BE2C (cell line): ENCODE results near the gene TSR3.
A peak's percentile ranks its signal among the peaks of the same experiment; 100 is the strongest.

ENCODE experiments used
- DNase-seq: peaks from one replicate; pipeline ENCODE4 v3.0.0-alpha.2; 2020
- H3K27me3 ChIP-seq: fragments of 250-450 bp; sonication (Bioruptor Pico); 2 replicates; pipeline ENCODE4 v1.5.1; 2020; ENCODE audit warnings: mild to moderate bottlenecking
- H3K36me3 ChIP-seq: fragments of 250-450 bp; sonication (Bioruptor Pico); 2 replicates; pipeline ENCODE4 v1.5.1; 2020; ENCODE audit warnings: mild to moderate bottlenecking
- H3K4me1 ChIP-seq: fragments of 250-450 bp; sonication (Bioruptor Pico); 2 replicates; pipeline ENCODE4 v1.5.1; 2020
- H3K4me3 ChIP-seq: 2 replicates; pipeline ENCODE4 v1.5.1; 2011; ENCODE audit warnings: low read depth, low read length
- H3K9me3 ChIP-seq: fragments of 250-450 bp; sonication (Bioruptor Pico); 2 replicates; pipeline ENCODE4 v1.5.1; 2020
- TF ChIP-seq, protein P1 (sequence below): IDR thresholded peaks from 2 replicates; pipeline ENCODE4 v1.5.1; 2012; ENCODE audit warnings: mild to moderate bottlenecking, low read depth, low read length

Gene TSR3

DNA sequence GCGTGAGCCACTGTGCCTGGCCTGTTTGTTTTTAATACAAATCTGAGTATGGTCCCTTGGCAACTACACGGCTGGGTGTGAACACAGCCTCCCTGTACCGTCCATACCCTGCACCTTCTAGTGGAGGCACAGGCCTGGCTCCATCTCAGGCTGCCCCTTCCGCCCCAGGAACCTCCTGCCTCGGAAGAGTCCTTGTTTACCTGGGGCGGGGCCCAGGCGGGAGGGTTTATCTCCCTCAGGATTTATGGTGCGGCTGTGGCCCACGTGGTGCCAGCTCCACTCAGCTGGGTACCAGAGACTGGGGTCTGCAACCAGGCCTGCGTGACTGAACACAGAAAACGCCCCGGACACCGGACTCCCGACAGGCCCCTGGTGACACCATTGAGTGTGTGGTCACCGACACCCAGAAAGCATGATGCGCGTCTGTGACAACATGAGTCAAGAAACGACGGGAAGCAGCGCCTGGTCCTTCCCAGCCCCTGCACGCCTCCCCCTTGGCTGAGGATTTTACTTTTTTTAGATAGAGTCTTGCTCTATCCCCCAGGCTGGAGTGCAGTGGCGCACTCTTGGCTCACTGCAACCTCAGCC lies 43.9 kb upstream of the TSR3 start:
- no peaks in the 10 kb centered on the region for H3K9me3 ChIP-seq
- TF ChIP-seq, protein P1, sequence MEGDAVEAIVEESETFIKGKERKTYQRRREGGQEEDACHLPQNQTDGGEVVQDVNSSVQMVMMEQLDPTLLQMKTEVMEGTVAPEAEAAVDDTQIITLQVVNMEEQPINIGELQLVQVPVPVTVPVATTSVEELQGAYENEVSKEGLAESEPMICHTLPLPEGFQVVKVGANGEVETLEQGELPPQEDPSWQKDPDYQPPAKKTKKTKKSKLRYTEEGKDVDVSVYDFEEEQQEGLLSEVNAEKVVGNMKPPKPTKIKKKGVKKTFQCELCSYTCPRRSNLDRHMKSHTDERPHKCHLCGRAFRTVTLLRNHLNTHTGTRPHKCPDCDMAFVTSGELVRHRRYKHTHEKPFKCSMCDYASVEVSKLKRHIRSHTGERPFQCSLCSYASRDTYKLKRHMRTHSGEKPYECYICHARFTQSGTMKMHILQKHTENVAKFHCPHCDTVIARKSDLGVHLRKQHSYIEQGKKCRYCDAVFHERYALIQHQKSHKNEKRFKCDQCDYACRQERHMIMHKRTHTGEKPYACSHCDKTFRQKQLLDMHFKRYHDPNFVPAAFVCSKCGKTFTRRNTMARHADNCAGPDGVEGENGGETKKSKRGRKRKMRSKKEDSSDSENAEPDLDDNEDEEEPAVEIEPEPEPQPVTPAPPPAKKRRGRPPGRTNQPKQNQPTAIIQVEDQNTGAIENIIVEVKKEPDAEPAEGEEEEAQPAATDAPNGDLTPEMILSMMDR, result no peak
- no peak for DNase-seq
- H3K4me1 ChIP-seq, result no peaks in the 10 kb centered on the region
- H3K36me3 ChIP-seq, result no peaks in the 10 kb centered on the region
- no peak overlapping the region for H3K4me3 ChIP-seq
- H3K27me3 ChIP-seq, result no peaks in the 10 kb centered on the region

DNA sequence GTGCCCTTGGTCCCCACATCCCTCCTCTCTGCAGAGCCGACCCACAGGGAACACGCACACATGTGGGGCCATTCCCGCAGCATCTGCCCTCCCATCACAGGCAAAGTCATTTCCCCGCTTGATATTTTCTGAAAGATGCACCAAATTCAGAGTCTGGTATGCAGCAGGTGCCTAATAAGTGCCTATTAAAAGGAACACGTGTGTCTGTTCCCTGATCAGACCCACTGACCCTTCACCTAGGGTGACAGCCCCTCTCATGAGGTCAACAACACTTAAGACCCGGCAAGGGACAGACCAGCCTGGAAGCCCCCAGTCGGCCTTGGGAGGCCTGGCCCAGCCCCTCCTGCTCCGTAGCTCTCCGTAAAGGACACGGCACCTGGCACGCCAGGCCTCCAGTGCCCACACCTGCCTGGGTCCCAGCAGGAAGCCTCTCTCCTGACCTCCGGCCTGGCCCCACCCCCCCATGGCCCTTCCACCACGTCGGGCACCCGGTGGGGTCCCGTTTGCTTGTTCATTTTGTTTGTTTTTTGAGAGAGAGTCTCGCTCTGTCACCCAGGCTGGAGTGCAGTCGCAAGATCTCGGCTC lies 42.8 kb upstream of the TSR3 start:
- TF ChIP-seq, protein P1, result no peak
- Histone ChIP-seq H3K36me3 (no peaks in the 10 kb centered on the region), H3K4me1 (no peaks in the 10 kb centered on the region), H3K4me3 (no peak overlapping the region), H3K27me3 (no peaks in the 10 kb centered on the region), H3K9me3 (no peaks in the 10 kb centered on the region)
- DNase-seq, result no peak

DNA sequence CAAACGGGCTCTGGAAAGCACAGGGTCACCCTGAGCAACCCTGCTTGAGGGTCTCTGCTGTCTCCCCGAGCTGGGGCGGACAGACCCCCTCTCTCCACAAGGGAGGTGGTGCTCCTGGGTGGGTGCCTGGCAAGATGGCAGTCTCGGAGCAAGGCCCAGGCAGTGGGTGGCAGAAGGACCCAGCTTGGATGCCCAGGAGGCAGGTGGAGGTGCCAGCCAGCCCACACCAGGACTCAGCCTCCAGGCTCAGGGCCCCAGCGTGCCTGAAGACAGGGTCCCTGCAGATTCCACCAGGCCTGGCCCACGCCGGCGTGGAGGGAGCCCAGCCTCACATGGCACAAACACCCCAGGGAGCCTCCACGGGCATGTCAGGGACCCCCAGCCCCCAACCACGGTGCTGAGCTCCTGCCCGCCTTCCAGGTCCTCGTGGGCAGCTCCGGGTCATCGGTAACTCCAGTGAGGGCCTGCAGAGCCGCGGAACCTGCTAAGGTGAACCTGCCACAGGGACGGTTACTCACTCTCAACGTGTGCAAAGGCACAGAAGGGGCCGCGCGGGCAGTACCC lies 42.0 kb upstream of the TSR3 start:
- TF ChIP-seq, protein P1, result no peak
- Histone ChIP-seq H3K36me3 (no peaks in the 10 kb centered on the region), H3K27me3 (no peaks in the 10 kb centered on the region), H3K9me3 (no peaks in the 10 kb centered on the region), H3K4me1 (no peaks in the 10 kb centered on the region), H3K4me3 (no peak overlapping the region)
- DNase-seq, result no peak

DNA sequence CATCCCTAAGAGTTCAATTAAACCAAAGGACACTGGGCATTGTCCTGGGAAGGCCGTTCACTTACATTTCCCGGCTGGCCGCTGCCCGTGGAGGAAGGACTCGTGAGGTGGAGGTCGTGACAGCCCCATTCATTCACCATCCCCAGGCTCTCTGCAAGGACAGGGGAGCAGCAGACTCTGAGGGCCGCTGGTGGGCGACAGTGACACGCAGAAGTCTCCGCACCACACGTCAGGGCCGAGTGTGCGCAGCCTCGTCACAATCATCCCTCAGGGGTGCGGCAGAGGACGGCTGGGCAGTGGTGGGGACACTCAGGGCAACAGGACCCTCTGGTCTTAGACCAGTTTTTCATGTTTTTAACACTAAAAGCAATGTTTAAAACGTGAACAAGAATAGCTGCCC lies 41.1 kb upstream of the TSR3 start:
- no peaks in the 10 kb centered on the region for H3K4me1 ChIP-seq
- H3K9me3 ChIP-seq, result no peaks in the 10 kb centered on the region
- H3K36me3 ChIP-seq, result no peaks in the 10 kb centered on the region
- TF ChIP-seq, protein P1, result peak; percentile 8; the same call in 1 of the 2 replicates
- no peak for DNase-seq
- H3K27me3 ChIP-seq, result no peaks in the 10 kb centered on the region
- no peak overlapping the region for H3K4me3 ChIP-seq

DNA sequence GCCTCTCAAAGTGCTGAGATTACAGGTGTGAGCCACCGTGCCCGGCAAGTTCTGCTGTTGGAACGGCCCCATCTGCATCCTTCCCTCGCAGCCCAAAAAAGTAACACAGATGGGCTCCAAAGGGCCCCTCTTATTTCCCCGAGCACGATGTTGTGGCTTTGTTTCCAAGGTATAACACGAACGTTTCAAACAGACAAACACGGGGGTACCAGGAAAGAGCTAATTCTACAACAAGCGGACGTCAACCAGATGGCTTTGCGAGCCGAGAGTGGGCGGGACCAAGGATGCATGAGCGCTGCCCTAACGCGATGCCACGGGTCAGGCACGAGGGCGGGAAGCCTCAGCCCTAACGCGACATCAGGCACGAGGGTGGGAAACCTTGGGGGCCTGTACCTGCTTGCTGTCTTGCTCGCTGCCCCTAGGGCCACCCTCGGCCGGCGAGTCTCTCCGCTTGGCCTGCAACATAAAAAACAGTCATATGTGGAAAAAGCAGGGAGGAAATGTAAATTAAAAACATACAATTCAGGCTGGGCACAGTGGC lies 38.6 kb upstream of the TSR3 start:
- no peaks in the 10 kb centered on the region for H3K9me3 ChIP-seq
- no peak for DNase-seq
- H3K27me3 ChIP-seq, result no peaks in the 10 kb centered on the region
- H3K4me1 ChIP-seq, result no peaks in the 10 kb centered on the region
- no peak overlapping the region for H3K4me3 ChIP-seq
- TF ChIP-seq, protein P1, result no peak
- no peaks in the 10 kb centered on the region for H3K36me3 ChIP-seq

DNA sequence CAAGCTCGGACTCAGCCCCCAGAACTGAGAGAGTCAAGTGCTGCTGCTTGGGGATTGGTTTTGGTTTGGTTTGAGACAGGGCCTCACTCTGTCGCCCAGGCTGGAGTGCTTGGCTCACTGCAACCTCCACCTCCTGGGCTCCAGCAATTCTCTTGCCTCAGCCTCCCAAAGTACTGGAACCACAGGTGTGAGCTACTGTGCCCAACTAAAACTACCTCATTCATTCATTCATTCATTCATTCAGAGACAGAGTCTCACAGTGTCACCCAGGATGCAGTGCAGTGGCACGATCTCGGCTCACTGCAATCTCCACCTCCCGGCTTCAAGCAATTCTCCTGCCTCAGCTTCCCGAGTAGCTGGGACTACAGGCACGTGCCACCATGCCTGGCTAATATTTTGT lies 38.1 kb upstream of the TSR3 start:
- DNase-seq, result no peak
- H3K4me3 ChIP-seq, result no peak overlapping the region
- H3K36me3 ChIP-seq, result no peaks in the 10 kb centered on the region
- no peaks in the 10 kb centered on the region for H3K27me3 ChIP-seq
- no peaks in the 10 kb centered on the region for H3K4me1 ChIP-seq
- TF ChIP-seq, protein P1, result no peak
- H3K9me3 ChIP-seq, result no peaks in the 10 kb centered on the region
